ENCODE results near the gene SOHLH2. TPM values are rescaled to one million over a fixed set of nuclear protein-coding genes. Genes with fewer than 3 reads are reported as not detected.

The SOHLH2 gene
- polyA plus RNA-seq, 1 of the 3 experiments (the other 2 are of a cell fraction), result 0.85 TPM

DNA sequence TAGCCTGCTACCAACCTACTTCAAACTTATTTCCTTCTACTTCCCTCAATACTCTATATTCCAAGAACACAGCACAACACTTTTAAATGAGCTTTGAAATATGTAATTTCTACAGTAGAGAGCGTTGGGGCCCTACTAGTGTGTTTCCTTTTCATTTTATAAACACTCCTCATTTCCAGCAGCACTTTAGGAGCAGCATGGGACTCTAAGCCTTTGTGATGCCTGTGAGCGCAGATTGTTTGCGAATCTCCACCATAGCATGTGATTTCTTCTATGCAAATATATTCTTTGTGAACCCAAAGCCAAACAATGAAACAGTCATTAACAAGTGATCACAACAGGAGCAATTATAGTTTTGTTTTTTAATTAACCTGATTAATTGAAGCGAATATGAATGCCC, 3.6 kb downstream of the SOHLH2 start:
- TF ChIP-seq, protein P1, sequence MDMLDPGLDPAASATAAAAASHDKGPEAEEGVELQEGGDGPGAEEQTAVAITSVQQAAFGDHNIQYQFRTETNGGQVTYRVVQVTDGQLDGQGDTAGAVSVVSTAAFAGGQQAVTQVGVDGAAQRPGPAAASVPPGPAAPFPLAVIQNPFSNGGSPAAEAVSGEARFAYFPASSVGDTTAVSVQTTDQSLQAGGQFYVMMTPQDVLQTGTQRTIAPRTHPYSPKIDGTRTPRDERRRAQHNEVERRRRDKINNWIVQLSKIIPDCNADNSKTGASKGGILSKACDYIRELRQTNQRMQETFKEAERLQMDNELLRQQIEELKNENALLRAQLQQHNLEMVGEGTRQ (IDR thresholded peaks at IDR 0.05; ENCODE audit: borderline replicate concordance, low read depth, low read length), result no peak
- TF ChIP-seq NRF1 (IDR thresholded peaks at IDR 0.05; ENCODE audit: low read depth, low read length) (no peak), SMC3 (IDR thresholded peaks at IDR 0.05; ENCODE audit: low read depth, low read length) (no peak), GATA2 (CRISPR knock-in tag; IDR thresholded peaks at IDR 0.05) (no peak), NFIC (IDR thresholded peaks at IDR 0.05; ENCODE audit: borderline replicate concordance) (no peak), ELF1 (IDR thresholded peaks at IDR 0.05) (no peak), EZH2phosphoT487 (IDR thresholded peaks at IDR 0.05; ENCODE audit: borderline replicate concordance, low read depth) (no peak), TCF12 (IDR thresholded peaks at IDR 0.05) (no peak), RAD21 (IDR thresholded peaks at IDR 0.05; ENCODE audit: low read length) (no peak), TAF1 (IDR thresholded peaks at IDR 0.05; ENCODE audit: borderline replicate concordance, low read depth, low read length) (no peak), FOXJ3 (CRISPR knock-in tag; IDR thresholded peaks at IDR 0.05) (no peak), TEAD4 (IDR thresholded peaks at IDR 0.05; ENCODE audit: borderline replicate concordance, insufficient read depth) (no peak), FOXM1 (IDR thresholded peaks at IDR 0.05; ENCODE audit: low read depth) (no peak), GABPA (IDR thresholded peaks at IDR 0.05; ENCODE audit: low read depth) (no peak), POLR2AphosphoS5 (IDR thresholded peaks at IDR 0.05; ENCODE audit: low read depth, low read length) (no peak), MEF2A (IDR thresholded peaks at IDR 0.05; ENCODE audit: borderline replicate concordance, low read depth) (no peak)
- TF ChIP-seq, protein P2, sequence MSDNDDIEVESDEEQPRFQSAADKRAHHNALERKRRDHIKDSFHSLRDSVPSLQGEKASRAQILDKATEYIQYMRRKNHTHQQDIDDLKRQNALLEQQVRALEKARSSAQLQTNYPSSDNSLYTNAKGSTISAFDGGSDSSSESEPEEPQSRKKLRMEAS (IDR thresholded peaks at IDR 0.05; ENCODE audit: low read depth), result no peak
- TF ChIP-seq, protein P3, sequence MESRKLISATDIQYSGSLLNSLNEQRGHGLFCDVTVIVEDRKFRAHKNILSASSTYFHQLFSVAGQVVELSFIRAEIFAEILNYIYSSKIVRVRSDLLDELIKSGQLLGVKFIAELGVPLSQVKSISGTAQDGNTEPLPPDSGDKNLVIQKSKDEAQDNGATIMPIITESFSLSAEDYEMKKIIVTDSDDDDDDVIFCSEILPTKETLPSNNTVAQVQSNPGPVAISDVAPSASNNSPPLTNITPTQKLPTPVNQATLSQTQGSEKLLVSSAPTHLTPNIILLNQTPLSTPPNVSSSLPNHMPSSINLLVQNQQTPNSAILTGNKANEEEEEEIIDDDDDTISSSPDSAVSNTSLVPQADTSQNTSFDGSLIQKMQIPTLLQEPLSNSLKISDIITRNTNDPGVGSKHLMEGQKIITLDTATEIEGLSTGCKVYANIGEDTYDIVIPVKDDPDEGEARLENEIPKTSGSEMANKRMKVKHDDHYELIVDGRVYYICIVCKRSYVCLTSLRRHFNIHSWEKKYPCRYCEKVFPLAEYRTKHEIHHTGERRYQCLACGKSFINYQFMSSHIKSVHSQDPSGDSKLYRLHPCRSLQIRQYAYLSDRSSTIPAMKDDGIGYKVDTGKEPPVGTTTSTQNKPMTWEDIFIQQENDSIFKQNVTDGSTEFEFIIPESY (IDR thresholded peaks at IDR 0.05; ENCODE audit: borderline replicate concordance, low read depth), result no peak
- TF ChIP-seq, protein P4, sequence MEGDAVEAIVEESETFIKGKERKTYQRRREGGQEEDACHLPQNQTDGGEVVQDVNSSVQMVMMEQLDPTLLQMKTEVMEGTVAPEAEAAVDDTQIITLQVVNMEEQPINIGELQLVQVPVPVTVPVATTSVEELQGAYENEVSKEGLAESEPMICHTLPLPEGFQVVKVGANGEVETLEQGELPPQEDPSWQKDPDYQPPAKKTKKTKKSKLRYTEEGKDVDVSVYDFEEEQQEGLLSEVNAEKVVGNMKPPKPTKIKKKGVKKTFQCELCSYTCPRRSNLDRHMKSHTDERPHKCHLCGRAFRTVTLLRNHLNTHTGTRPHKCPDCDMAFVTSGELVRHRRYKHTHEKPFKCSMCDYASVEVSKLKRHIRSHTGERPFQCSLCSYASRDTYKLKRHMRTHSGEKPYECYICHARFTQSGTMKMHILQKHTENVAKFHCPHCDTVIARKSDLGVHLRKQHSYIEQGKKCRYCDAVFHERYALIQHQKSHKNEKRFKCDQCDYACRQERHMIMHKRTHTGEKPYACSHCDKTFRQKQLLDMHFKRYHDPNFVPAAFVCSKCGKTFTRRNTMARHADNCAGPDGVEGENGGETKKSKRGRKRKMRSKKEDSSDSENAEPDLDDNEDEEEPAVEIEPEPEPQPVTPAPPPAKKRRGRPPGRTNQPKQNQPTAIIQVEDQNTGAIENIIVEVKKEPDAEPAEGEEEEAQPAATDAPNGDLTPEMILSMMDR (IDR thresholded peaks at IDR 0.05), result no peak
- TF ChIP-seq, protein P5, sequence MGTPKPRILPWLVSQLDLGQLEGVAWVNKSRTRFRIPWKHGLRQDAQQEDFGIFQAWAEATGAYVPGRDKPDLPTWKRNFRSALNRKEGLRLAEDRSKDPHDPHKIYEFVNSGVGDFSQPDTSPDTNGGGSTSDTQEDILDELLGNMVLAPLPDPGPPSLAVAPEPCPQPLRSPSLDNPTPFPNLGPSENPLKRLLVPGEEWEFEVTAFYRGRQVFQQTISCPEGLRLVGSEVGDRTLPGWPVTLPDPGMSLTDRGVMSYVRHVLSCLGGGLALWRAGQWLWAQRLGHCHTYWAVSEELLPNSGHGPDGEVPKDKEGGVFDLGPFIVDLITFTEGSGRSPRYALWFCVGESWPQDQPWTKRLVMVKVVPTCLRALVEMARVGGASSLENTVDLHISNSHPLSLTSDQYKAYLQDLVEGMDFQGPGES (IDR thresholded peaks at IDR 0.05; ENCODE audit: low read depth, low read length), result no peak
- Histone ChIP-seq H3K4me2 (no peak overlapping the region), H2AFZ (ENCODE audit: low read depth) (no peak overlapping the region), H3K9me3 (no peaks in the 10 kb centered on the region), H4K20me1 (ENCODE audit: insufficient read depth) (no peaks in the 10 kb centered on the region), H3K36me3 (replicated peaks in 1 of 2; ENCODE audit: control insufficient read depth in 1 of 2, insufficient read depth in 2 of 2, low read length in 1 of 2) (no peaks in the 10 kb centered on the region), H3K4me3 (ENCODE audit: low read depth in 2 of 2, low read length in 1 of 2) (no peak overlapping the region), H3K79me2 (ENCODE audit: insufficient read depth) (no peaks in the 10 kb centered on the region), H3K27me3 (ENCODE audit: insufficient read depth) (no peaks in the 10 kb centered on the region), H3K9ac (no peak overlapping the region), H3F3A (replicated peaks; ENCODE audit: insufficient read depth) (no peaks in the 10 kb centered on the region), H3K9me2 (no peaks in the 10 kb centered on the region), H3K4me1 (ENCODE audit: control insufficient read depth in 1 of 2, insufficient read depth in 2 of 2, low read depth in 1 of 2, low read length in 1 of 2) (no peaks in the 10 kb centered on the region), H3K27ac (ENCODE audit: low read depth in 2 of 2, low read length in 1 of 2) (no peak overlapping the region)
- ChIA-PET CTCF (no interaction called here), POLR2A (no interaction called here)
- WGBS (ENCODE audit: low lambda C conversion rate), result 76% methylated on average over 4 of the region's 4 CpGs
- no peak for DNase-seq

Measured in SK-N-SH (cell line).